Activated T-cell treated with anti-CD3 and anti-CD28 coated beads for 4 hours (primary cell): ENCODE results near the gene PROKR1.
"Not testable (repeated sequence)": the region's sequence is repeated elsewhere in the genome, so short reads cannot be mapped to it uniquely, and the experiment has no call there.

Experiments used
- DNase-seq: peaks from one replicate; pipeline ENCODE4 v3.0.0-alpha.2; 2020

Gene PROKR1

GRCh38 chr2:68659081-68659480 lies 15.7 kb downstream of the PROKR1 start:
- DNase-seq, result no peak

GRCh38 chr2:68660658-68661057 lies 17.3 kb downstream of the PROKR1 start:
- no peak for DNase-seq

- no peak for DNase-seq
Measured at GRCh38 chr2:68662466-68662865, 19.1 kb downstream of the PROKR1 start.

GRCh38 chr2:68663371-68664156 lies 20.2 kb downstream of the PROKR1 start:
- DNase-seq, result no peak

- DNase-seq, result no peak
Measured at GRCh38 chr2:68667371-68667770, 24.0 kb downstream of the PROKR1 start.

GRCh38 chr2:68669651-68670050 lies 26.3 kb downstream of the PROKR1 start:
- no peak for DNase-seq

- no peak for DNase-seq
Measured at GRCh38 chr2:68671961-68672360, 28.6 kb downstream of the PROKR1 start.

- no peak for DNase-seq
Measured at GRCh38 chr2:68673631-68674030, 30.3 kb downstream of the PROKR1 start.

- DNase-seq, result no peak
Measured at GRCh38 chr2:68675470-68675869, 32.1 kb downstream of the PROKR1 start.

- DNase-seq, result not testable (repeated sequence)
Measured at GRCh38 chr2:68677837-68678236, 34.5 kb downstream of the PROKR1 start.

- DNase-seq, result not testable (repeated sequence)
Measured at GRCh38 chr2:68679166-68679916, 36.0 kb downstream of the PROKR1 start.

GRCh38 chr2:68679917-68680267 lies 36.5 kb downstream of the PROKR1 start:
- not testable (repeated sequence) for DNase-seq

GRCh38 chr2:68684197-68684596 lies 40.8 kb downstream of the PROKR1 start:
- DNase-seq, result no peak

GRCh38 chr2:68686178-68686577 lies 42.8 kb downstream of the PROKR1 start:
- no peak for DNase-seq

GRCh38 chr2:68687018-68687417 lies 43.6 kb downstream of the PROKR1 start:
- no peak for DNase-seq

GRCh38 chr2:68689553-68690537 lies 46.5 kb downstream of the PROKR1 start:
- DNase-seq, result no peak

- DNase-seq, result no peak
Measured at GRCh38 chr2:68690851-68691250, 47.5 kb downstream of the PROKR1 start.

- no peak for DNase-seq
Measured at GRCh38 chr2:68692511-68692910, 49.1 kb downstream of the PROKR1 start.

GRCh38 chr2:68693951-68694350 lies 50.6 kb downstream of the PROKR1 start:
- DNase-seq, result no peak

GRCh38 chr2:68695971-68696370 lies 52.6 kb downstream of the PROKR1 start:
- DNase-seq, result no peak

- DNase-seq, result no peak
Measured at GRCh38 chr2:68696554-68696953, 53.2 kb downstream of the PROKR1 start.

- DNase-seq, result no peak
Measured at GRCh38 chr2:68698567-68699377, 55.4 kb downstream of the PROKR1 start.
